ENCODE results near the gene CD46.

DNA sequence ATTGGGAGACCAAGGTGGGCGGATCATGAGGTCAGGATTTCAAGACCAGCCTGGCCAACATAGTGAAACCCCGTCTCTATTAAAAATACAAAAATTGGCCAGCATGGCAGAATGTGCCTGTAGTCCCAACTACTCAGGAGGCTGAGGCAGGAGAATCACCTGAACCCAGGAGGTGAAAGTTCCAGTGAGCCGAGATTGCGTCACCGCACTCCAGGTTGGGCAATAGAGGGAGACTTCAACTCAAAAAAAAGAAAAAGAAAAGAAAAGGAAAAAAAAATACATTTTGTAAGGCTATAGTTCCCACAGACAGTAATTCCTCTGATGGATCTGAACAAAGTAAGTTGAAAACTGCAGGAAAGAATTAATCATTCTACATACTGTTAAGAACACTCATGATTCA is 48.1 kb upstream of the CD46 start:
- no peak for TF ChIP-seq POLR2A (IDR thresholded peaks at IDR 0.05)
- TF ChIP-seq, protein P1, sequence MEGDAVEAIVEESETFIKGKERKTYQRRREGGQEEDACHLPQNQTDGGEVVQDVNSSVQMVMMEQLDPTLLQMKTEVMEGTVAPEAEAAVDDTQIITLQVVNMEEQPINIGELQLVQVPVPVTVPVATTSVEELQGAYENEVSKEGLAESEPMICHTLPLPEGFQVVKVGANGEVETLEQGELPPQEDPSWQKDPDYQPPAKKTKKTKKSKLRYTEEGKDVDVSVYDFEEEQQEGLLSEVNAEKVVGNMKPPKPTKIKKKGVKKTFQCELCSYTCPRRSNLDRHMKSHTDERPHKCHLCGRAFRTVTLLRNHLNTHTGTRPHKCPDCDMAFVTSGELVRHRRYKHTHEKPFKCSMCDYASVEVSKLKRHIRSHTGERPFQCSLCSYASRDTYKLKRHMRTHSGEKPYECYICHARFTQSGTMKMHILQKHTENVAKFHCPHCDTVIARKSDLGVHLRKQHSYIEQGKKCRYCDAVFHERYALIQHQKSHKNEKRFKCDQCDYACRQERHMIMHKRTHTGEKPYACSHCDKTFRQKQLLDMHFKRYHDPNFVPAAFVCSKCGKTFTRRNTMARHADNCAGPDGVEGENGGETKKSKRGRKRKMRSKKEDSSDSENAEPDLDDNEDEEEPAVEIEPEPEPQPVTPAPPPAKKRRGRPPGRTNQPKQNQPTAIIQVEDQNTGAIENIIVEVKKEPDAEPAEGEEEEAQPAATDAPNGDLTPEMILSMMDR (IDR thresholded peaks at IDR 0.05 in 8 of 11, conservative IDR thresholded peaks at IDR 0.05 in 3 of 11), result no peak
